Stimulated activated CD8-positive, alpha-beta memory T cell treated with anti-CD3 and anti-CD28 coated beads, Interleukin-4, amount 100 ng/mL, for 48 hours (primary cell): ENCODE measurements around the gene RPP25L.
A peak's percentile ranks its signal among the peaks of the same experiment; 100 is the strongest.
"Not testable (repeated sequence)": the region's sequence is repeated elsewhere in the genome, so short reads cannot be mapped to it uniquely, and the experiment has no call there.

ENCODE experiments used
- DNase-seq: peaks from one replicate; pipeline ENCODE4 v3.0.0-alpha.2; 2020

Gene RPP25L

DNA sequence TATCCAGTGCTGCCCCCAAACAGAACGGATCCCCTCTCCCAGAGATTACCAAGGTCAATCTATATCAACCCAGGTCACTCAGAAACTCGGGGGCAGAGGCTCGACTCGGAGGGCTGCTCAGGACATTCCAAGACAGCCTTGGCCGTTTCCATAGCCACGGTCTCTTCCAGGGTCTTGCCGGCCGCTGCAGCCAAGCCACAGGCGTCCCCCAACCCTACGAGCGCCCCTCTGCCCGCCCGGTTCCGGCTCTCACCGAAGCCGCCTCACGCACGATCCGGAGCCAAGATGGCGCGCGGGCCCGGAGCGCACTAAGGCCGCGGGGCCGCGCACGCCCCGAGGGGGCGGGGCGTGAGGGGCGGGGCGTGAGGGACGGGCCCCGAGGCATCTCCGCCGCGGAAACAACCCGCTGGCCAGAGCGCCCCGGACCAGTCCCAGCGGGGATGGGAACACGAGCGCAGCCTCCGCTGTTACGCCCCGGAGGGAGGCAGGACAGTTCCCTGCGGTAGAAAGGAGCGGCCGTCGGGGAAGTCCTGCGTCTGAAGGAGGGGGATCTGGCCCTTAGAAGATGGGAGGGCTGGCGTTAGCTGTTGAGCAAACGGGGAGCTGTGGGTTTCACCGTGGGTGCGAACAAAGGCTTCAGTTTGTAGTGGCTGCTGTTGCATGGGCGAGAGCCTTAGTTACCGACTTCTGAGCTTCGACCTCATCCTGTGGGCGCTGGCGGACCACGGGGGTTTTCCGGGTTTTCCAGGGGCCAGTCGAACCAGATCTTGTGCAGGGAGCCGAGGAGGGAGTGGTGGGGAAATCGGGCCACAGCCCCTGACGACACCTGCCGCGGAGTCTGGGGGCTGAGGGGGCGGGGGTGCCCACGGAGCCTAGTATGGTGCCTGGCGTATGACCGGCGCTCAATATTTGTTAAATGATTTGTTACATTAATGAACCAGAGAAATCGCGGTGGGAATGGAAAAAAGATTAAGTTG lies at the start of gene RPP25L:
Gene RPP25L, minus strand, starts transcription at position 287 of the 977 bp plus-strand sequence. CDS start 801 bp downstream, outside the sequence.
- peak; percentile 90 for DNase-seq

- DNase-seq, result no peak
Observed at GRCh38 chr9:34659592-34660253, 47.8 kb upstream of the RPP25L start.

DNA sequence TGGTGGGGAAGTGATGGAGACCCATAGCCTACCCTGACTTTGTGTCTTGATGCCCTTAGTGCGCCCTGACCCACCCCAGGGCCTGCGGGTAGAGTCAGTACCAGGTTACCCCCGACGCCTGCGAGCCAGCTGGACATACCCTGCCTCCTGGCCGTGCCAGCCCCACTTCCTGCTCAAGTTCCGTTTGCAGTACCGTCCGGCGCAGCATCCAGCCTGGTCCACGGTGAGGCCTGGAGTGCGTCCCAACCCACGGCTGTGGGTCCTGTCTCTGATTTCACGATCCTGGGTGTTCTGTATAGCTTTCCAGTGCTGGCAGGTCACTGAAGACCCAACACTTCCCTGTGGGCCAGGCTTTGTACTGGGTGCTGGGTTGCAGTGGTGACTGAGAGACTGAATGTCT lies 46.6 kb upstream of the RPP25L start:
- no peak for DNase-seq

- DNase-seq, result no peak
Observed at GRCh38 chr9:34656992-34657391, 45.1 kb upstream of the RPP25L start.

DNA sequence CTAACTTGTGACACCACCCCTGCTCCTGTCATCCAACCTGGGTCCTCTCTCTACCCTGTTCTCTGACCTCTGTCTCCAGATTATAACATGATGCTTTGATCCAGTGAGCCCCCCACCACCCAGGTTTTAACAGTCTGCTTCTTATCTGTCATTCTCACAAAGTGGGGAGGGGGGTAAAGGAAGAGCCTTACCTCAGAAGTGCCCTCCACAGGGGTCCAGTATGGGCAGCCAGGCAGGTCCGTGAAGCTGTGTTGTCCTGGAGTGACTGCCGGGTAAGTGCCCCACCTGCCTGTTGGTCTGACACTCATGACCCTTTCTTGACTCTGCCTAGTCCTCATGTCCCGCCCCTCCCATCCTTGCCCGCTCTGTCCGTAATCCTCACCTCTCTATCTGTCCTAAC lies 43.5 kb upstream of the RPP25L start:
- no peak for DNase-seq

GRCh38 chr9:34654323-34655051 lies 42.6 kb upstream of the RPP25L start:
- DNase-seq, result no peak

DNA sequence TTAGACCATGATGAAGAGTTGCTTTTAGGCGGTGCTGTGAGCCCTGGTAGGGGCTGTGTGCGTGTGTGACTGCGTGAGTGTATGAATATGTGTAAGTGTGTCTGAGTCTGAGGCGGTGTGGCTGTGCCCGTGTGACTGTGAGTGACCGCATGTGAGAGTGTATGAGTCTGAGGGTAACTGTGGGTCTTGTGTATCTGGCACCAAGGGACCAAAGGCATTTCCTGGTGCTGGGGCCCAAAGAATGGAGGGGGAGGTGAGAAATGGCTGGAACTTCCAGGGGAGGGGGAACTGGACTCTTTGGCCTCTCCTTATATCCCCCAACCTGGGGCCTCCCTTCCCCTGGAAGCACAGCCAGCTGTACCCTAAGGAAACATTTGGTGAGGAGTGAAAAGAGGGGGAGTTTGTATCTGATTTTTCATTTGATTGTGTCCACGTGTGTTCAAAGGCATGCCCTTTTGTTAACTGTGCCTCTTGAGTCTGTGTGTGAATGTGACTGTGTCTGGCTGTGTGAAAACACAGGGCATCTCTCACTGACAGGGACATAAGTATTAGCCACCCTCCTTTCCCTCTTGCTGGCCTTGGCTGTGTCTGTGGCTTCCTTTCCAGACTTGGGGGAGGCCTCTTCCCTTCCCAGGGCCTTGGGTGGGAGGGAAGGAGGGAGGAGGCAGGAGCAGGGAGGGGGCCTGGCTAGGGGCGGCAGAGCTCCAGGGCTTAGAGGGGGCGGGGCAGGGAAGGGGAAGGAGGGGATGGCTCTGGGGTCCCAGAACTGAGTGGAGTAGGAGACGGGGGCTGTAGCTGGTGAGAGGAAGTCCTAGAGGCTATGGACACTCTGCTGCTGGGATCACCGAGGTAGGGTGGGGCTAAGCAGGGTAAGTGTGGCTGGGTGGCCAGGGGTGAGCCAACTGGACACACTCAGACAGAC lies 41.5 kb upstream of the RPP25L start:
- no peak for DNase-seq

DNA sequence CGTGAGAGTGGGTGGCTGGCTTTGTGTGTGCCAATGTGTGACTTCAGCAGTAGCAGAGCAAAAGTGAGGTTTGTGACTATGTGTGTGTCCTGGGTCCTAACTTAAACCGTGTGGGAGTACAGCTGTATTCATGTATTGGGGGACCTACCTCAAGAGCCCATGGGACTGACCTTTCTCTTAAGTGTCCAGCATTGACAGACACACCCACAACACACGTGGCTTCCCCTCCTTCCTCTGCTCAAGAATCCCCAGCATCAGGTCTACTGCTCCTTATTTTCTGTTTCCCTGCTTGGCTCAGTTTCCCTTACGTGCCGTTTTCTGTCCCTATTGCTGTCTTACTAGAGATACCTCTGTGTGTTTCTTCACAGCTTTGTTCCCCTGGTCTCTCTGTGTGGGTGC lies 40.7 kb upstream of the RPP25L start:
- DNase-seq, result no peak

GRCh38 chr9:34651876-34652601 lies 40.1 kb upstream of the RPP25L start, which contains the start of gene IL11RA:
TSS of gene IL11RA (plus strand) at chr9:34652185. CDS start at chr9:34655218, 3,033 bp downstream.
- peak; percentile 75 for DNase-seq

DNA sequence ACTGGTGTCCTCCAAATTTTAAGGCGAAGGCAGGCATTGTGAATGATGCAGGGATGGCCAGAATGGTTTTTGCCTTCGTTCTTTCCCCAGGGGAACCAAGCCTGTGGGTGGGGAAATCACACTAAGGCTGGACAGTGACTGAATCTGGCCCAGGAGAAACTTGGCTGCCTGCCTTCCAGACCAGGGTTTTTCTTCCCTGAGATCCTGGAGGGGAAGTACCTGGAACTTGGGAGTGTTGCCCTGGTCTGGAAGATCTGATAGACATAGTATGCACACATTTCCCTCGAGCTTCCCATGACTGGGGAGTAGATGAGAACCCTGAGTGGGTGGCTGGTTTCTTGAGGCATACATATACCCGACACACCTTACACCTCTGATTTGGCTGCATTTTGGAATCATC lies 39.4 kb upstream of the RPP25L start:
- DNase-seq, result no peak

- DNase-seq, result no peak
Observed at GRCh38 chr9:34650816-34651215, 38.9 kb upstream of the RPP25L start.

GRCh38 chr9:34648673-34649072 lies 36.8 kb upstream of the RPP25L start:
- no peak for DNase-seq

- DNase-seq, result peak; percentile 34
Observed at GRCh38 chr9:34647651-34648050, 35.8 kb upstream of the RPP25L start.

DNA sequence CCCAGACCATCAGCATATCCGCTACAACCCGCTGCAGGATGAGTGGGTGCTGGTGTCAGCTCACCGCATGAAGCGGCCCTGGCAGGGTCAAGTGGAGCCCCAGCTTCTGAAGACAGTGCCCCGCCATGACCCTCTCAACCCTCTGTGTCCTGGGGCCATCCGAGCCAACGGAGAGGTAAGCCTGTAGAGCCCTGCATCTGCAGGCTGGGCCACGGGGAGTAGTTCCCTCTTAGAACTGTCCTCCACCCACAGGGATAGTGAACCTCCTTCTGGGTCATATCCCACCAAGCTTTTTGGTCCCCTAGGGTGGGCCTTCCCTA lies 35.1 kb upstream of the RPP25L start:
- no peak for DNase-seq

DNA sequence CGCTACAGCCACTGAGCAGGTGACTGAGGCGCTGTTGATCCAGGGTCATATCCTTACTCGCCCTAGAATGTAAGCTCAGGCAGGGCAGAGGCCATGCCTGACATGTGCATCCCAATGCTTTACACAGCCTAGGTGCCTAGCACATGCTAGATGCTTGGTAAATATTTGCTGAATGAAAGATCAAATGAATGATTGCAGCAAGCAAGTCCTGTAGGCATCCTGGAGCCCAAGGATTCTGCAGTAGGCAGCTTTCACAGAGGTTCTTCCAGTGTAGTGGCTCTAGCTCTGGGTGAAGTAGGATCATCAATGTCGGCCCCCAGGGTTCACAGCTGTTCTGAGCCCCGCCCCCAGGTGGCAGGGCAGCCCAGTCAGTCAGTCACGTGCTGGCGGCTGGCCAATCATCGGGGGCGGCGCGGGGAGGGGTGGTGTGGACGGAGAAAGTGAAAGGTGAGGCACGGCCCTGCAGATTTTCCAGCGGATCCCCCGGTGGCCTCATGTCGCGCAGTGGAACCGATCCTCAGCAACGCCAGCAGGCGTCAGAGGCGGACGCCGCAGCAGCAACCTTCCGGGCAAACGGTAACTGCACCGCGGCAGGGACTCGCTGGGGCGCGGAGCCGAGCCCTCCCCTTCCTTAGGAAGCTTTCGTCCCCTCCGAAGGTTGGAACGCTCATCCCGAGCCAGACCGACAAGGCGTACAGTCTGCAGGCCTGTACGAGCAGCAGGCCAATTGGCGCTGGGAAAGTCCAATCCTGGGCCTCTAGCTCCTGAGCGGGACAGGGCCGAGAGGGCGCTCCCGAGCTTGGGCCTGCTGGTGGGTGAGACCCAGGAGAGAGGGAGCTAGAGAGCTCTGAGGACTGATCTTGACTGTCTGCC lies 34.5 kb upstream of the RPP25L start, which contains the start of gene GALT:
Gene GALT, plus strand, starts transcription at position 465 of the 873 bp plus-strand sequence. Its CDS starts 30 bp downstream, at position 495.
- DNase-seq, result peak; percentile 99

GRCh38 chr9:34644766-34645314 lies 32.9 kb upstream of the RPP25L start:
- no peak for DNase-seq

DNA sequence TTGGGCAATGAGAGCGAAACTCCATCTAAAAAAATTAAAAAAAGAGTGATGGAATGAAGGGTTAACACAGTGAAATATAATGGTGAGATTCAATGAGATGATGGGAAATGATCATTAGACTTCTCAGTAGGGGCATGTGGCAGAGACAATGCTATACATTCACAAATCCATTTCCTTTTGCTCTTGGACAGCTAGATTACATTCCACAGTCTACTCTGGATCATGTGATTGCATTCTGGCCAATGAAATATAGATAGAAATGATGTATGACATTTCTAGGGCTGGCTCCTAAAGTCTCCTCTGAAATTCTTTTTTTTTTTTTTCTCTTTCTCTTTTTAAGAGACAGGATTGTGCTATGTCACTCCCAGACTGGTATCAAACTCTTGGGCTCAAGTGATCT lies 30.8 kb upstream of the RPP25L start:
- no peak for DNase-seq

DNA sequence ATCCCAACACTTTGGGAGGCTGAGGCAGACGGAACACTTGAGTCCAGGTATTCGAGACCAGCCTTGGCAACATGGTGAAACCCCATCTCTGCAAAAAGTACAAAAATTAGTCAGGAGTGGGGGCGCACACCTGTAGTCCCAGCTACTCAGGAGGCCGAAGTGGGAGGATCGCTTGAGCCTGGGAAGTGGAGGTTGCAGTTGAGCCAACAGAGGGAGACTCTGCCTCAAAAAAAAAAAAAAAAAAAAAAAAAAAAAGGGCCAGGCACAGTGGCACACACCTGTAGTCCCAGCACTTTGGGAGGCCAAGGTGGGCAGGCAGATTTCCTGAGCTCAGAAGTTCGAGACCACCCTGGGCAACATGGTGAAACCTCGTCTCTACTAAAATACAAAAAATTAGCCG lies 27.4 kb upstream of the RPP25L start:
- not testable (repeated sequence) for DNase-seq

DNA sequence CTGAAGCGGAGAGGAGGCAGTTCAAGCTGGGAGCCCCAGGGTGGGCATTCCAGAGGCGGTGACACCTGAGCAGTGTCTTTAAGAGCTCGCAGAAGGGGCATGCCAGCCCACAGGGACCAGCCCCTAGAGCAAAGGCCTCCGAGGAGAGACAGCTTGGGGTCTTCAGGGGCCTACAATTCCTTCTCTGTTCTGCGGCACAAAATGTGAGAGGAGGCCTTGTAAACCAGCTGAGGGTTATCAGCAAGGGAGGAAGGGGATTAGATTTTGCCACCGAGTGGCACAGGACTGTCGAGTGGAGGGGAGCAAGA lies 26.2 kb upstream of the RPP25L start:
- DNase-seq, result no peak
